H1 (cell line): ENCODE data around the gene RPL37A. TPM values are rescaled to one million over a fixed set of nuclear protein-coding genes. Genes with fewer than 3 reads are reported as not detected.

Experiments used
- CTCF ChIA-PET: fragments of 300-600 bp; sonication (Branson Sonifier 250); formaldehyde crosslinking; loops from one replicate; lab custom pipeline; 2021; ENCODE audit not compliant: partially characterized antibody; lab: Charles Lee
- POLR2A ChIA-PET: fragments of 300-600 bp; sonication (Branson Sonifier 250); formaldehyde crosslinking; loops from one replicate; lab custom pipeline; 2021; ENCODE audit warnings: inconsistent platforms; ENCODE audit not compliant: partially characterized antibody; lab: Charles Lee
- DNase-seq, 2 experiments: peaks; one replicate each; pipeline versions ENCODE4 v3.0.0 to v3.0.0-alpha.2; 2010 to 2022; ENCODE audit warnings: low spot score in 2 of 2, low read depth in 1 of 2, mixed read lengths in 1 of 2
- FAIRE-seq: peaks from 2 replicates; lab custom pipeline; 2011; peaks lifted over from hg19 to GRCh38; lab: Jason Lieb, UNC
- H2AFZ ChIP-seq: 2 replicates; pipeline ENCODE4 v1.8.1; 2012; ENCODE audit warnings: low read length, inconsistent platforms
- H2AK5ac ChIP-seq: 2 replicates; pipeline ENCODE4 v1.6.1; 2013; ENCODE audit warnings: low read depth, low read length
- H2BK120ac ChIP-seq: replicated peaks from 2 replicates; pipeline ENCODE3; 2013; ENCODE audit warnings: low read depth, low read length, inconsistent platforms
- H2BK12ac ChIP-seq: 2 replicates; pipeline ENCODE4 v1.6.1; 2013; ENCODE audit warnings: low read depth, low read length
- H2BK15ac ChIP-seq: 2 replicates; pipeline ENCODE4 v1.6.1; 2013; ENCODE audit warnings: low read length
- H2BK20ac ChIP-seq: 2 replicates; pipeline ENCODE4 v1.6.1; 2013; ENCODE audit warnings: low read length
- H2BK5ac ChIP-seq: 2 replicates; pipeline ENCODE4 v1.6.1; 2013; ENCODE audit warnings: low read depth, low read length
- H3K14ac ChIP-seq: 2 replicates; pipeline ENCODE4 v1.6.1; 2013; ENCODE audit warnings: inconsistent platforms; ENCODE audit not compliant: insufficient read length
- H3K18ac ChIP-seq: 2 replicates; pipeline ENCODE4 v1.6.1; 2013; ENCODE audit warnings: low read length; ENCODE audit errors: extremely low read depth
- H3K23ac ChIP-seq: 2 replicates; pipeline ENCODE4 v1.6.1; 2013; ENCODE audit warnings: inconsistent platforms; ENCODE audit not compliant: insufficient read length
- H3K23me2 ChIP-seq: 2 replicates; pipeline ENCODE4 v1.6.1; 2013; ENCODE audit warnings: low read depth, low read length
- H3K27ac ChIP-seq: 2 replicates; pipeline ENCODE4 v1.6.1; 2011; ENCODE audit warnings: low read depth, low read length, inconsistent platforms
- H3K27me3 ChIP-seq, 4 experiments: replicated peaks in 1 of 4; 1 replicate in 1 of 4; 2 replicates in 3 of 4; pipeline versions ENCODE4 v1.6.1 to v1.8.1; 2011 to 2013; ENCODE audit warnings: low read length in 3 of 4, mild to moderate bottlenecking in 3 of 4, inconsistent platforms in 2 of 4, mixed read lengths in 2 of 4, moderate library complexity in 1 of 4; ENCODE audit not compliant: control insufficient read depth in 3 of 4, insufficient read depth in 3 of 4; ENCODE audit errors: extremely low read depth in 1 of 4
- H3K36me3 ChIP-seq, 4 experiments: 2 replicates each; pipeline versions ENCODE4 v1.6.1 to v1.8.1; 2011 to 2013; ENCODE audit warnings: mild to moderate bottlenecking in 4 of 4, low read length in 3 of 4, moderate library complexity in 2 of 4, control low read depth in 1 of 4, inconsistent platforms in 1 of 4; ENCODE audit not compliant: insufficient read depth in 4 of 4, control insufficient read depth in 2 of 4
- H3K4ac ChIP-seq: replicated peaks from 2 replicates; pipeline ENCODE3; 2013; ENCODE audit warnings: low read length, low read depth, mixed read lengths, inconsistent platforms; ENCODE audit not compliant: insufficient read length
- H3K4me1 ChIP-seq, 4 experiments: replicated peaks in 1 of 4; 1 replicate in 1 of 4; 2 replicates in 3 of 4; pipeline versions ENCODE4 v1.6.1 to v1.8.1; 2011 to 2013; ENCODE audit warnings: low read length in 3 of 4, inconsistent platforms in 2 of 4, mixed read lengths in 1 of 4; ENCODE audit not compliant: insufficient read depth in 4 of 4, control insufficient read depth in 3 of 4
- H3K4me2 ChIP-seq, 2 experiments: 2 replicates each; pipeline versions ENCODE4 v1.6.1 to v1.8.1; 2011 to 2013; ENCODE audit warnings: low read depth in 2 of 2, low read length in 2 of 2, control low read depth in 1 of 2, inconsistent platforms in 1 of 2, mild to moderate bottlenecking in 1 of 2; ENCODE audit not compliant: insufficient read depth in 1 of 2
- H3K4me3 ChIP-seq, 4 experiments: fragments of 200-600, 300-600 bp in 1 of 4; sonication (generic), shearing (Covaris generic), sonication (Bioruptor Twin) in 1 of 4; 2 replicates each; pipeline versions ENCODE4 v1.5.1 to v1.8.1; 2011 to 2016; ENCODE audit warnings: low read length in 4 of 4, low read depth in 3 of 4, control low read depth in 2 of 4, inconsistent platforms in 2 of 4, mild to moderate bottlenecking in 2 of 4, mixed read lengths in 1 of 4, moderate library complexity in 1 of 4; ENCODE audit not compliant: insufficient read depth in 2 of 4; ENCODE audit errors: extremely low read depth in 1 of 4
- H3K56ac ChIP-seq: replicated peaks from 2 replicates; pipeline ENCODE3; 2013; ENCODE audit warnings: low read depth, mild to moderate bottlenecking, mixed read lengths, low read length, inconsistent platforms; ENCODE audit not compliant: insufficient read length
- H3K79me1 ChIP-seq: 2 replicates; pipeline ENCODE4 v1.6.1; 2013; ENCODE audit warnings: low read depth, low read length, control low read depth
- H3K79me2 ChIP-seq, 2 experiments: 2 replicates each; pipeline versions ENCODE4 v1.6.1 to v1.8.1; 2012 to 2013; ENCODE audit warnings: low read length in 2 of 2, mild to moderate bottlenecking in 2 of 2, inconsistent platforms in 1 of 2; ENCODE audit not compliant: insufficient read depth in 2 of 2, control insufficient read depth in 1 of 2
- H3K9ac ChIP-seq, 4 experiments: replicated peaks in 1 of 4; 1 replicate in 1 of 4; 2 replicates in 3 of 4; pipeline versions ENCODE4 v1.6.1 to v1.8.1; 2011 to 2013; ENCODE audit warnings: low read depth in 3 of 4, low read length in 3 of 4, control low read depth in 2 of 4, mild to moderate bottlenecking in 2 of 4, moderate library complexity in 2 of 4, inconsistent platforms in 1 of 4; ENCODE audit errors: extremely low read depth in 1 of 4
- H3K9me3 ChIP-seq, 2 experiments: 2 replicates each; pipeline versions ENCODE4 v1.6.1 to v1.8.1; 2012 to 2013; ENCODE audit warnings: mild to moderate bottlenecking in 2 of 2, moderate library complexity in 2 of 2, control low read depth in 1 of 2, inconsistent platforms in 1 of 2, low read depth in 1 of 2, low read length in 1 of 2, mixed read lengths in 1 of 2; ENCODE audit not compliant: insufficient read depth in 2 of 2
- H4K20me1 ChIP-seq, 2 experiments: replicated peaks in 1 of 2; 2 replicates each; pipeline versions ENCODE3 to v1.8.1; 2011 to 2013; ENCODE audit warnings: inconsistent platforms in 2 of 2, low read length in 2 of 2, mild to moderate bottlenecking in 1 of 2; ENCODE audit not compliant: insufficient read depth in 2 of 2, control insufficient read depth in 1 of 2
- H4K5ac ChIP-seq: 2 replicates; pipeline ENCODE4 v1.6.1; 2013; ENCODE audit warnings: low read length, low read depth, mixed read lengths, inconsistent platforms; ENCODE audit not compliant: insufficient read length
- H4K8ac ChIP-seq: 2 replicates; pipeline ENCODE4 v1.8.0; 2013; ENCODE audit warnings: mild to moderate bottlenecking, moderate library complexity, low read length, inconsistent platforms; ENCODE audit not compliant: insufficient read depth; ENCODE audit errors: extremely low read depth
- H4K91ac ChIP-seq: replicated peaks from 2 replicates; pipeline ENCODE3; 2013; ENCODE audit warnings: low read length, mixed read lengths, inconsistent platforms; ENCODE audit not compliant: insufficient read length
- BCL11A ChIP-seq, 2 experiments: IDR thresholded peaks; one replicate each; pipeline ENCODE4 v1.6.1; 2011; ENCODE audit warnings: low read depth in 2 of 2, low read length in 2 of 2, mild to moderate bottlenecking in 2 of 2
- EGR1 ChIP-seq: IDR thresholded peaks from 2 replicates; pipeline ENCODE4 v1.6.1; 2011; ENCODE audit warnings: low read depth, low read length, borderline replicate concordance
- GABPA ChIP-seq: IDR thresholded peaks from 2 replicates; pipeline ENCODE4 v1.6.1; 2011; ENCODE audit warnings: mild to moderate bottlenecking, low read length, moderate library complexity, borderline replicate concordance; ENCODE audit not compliant: insufficient read depth
- GTF2F1 ChIP-seq: IDR thresholded peaks from 2 replicates; pipeline ENCODE4 v1.6.1; 2012; ENCODE audit warnings: low read depth, low read length, improper control_type of control experiment, borderline replicate concordance
- HDAC2 ChIP-seq, 2 experiments: fragments of 300-600 bp in 1 of 2; sonication (generic) in 1 of 2; IDR thresholded peaks; 2 replicates each; pipeline ENCODE4 v1.6.1; 2011 to 2012; ENCODE audit warnings: low read depth in 2 of 2, low read length in 2 of 2, mild to moderate bottlenecking in 2 of 2, moderate library complexity in 2 of 2, borderline replicate concordance in 1 of 2, inconsistent platforms in 1 of 2
- KDM1A ChIP-seq: fragments of 200-600, 300-600 bp; sonication (generic); IDR thresholded peaks from 2 replicates; pipeline ENCODE4 v1.7.1; 2016; ENCODE audit warnings: mild to moderate bottlenecking, low read length, borderline replicate concordance
- NRF1 ChIP-seq: IDR thresholded peaks from 2 replicates; pipeline ENCODE4 v1.6.1; 2011; ENCODE audit warnings: mild to moderate bottlenecking, low read depth, low read length, improper control_type of control experiment
- RXRA ChIP-seq: IDR thresholded peaks from 2 replicates; pipeline ENCODE4 v1.6.1; 2011; ENCODE audit warnings: low read depth, mild to moderate bottlenecking, low read length, moderate library complexity; ENCODE audit not compliant: insufficient read depth
- SIX5 ChIP-seq: IDR thresholded peaks from 2 replicates; pipeline ENCODE4 v1.6.1; 2011; ENCODE audit warnings: mild to moderate bottlenecking, low read depth, low read length
- SP4 ChIP-seq: IDR thresholded peaks from 2 replicates; pipeline ENCODE4 v1.6.1; 2012; ENCODE audit warnings: low read length, inconsistent platforms
- SRF ChIP-seq: IDR thresholded peaks from 2 replicates; pipeline ENCODE4 v1.6.1; 2011; ENCODE audit warnings: mild to moderate bottlenecking, low read depth, low read length, moderate library complexity
- WGBS, 2 experiments: shearing (Covaris generic) in 1 of 2; methylation state at CpG; one replicate each; pipeline versions ENCODE4 v1.1.6 to v1.1.7; 2013 to 2015; ENCODE audit warnings: low lambda C conversion rate in 2 of 2, mixed read lengths in 2 of 2, inconsistent platforms in 1 of 2, low coverage in 1 of 2, missing lambda C conversion rate in 1 of 2; ENCODE audit not compliant: insufficient replicate concordance in 2 of 2, insufficient coverage in 1 of 2, insufficient read length in 1 of 2; ENCODE audit errors: extremely low coverage in 1 of 2, missing lambda C conversion rate in 1 of 2; 5-methylcytosine and 5-hydroxymethylcytosine counted together
- polyA plus RNA-seq, 7 experiments: library from polyadenylated mRNA; depleted of rRNA in 3 of 7; stranded (reverse) in 5 of 7; unstranded in 2 of 7; fragments of >200 nt in 5 of 7; fragments of 200-250 nt in 2 of 7; gene quantifications; 1 replicate in 5 of 7; 2 replicates in 1 of 7; 4 replicates in 1 of 7; pipeline versions ENCODE4 v1.2.1 to v1.2.3, GENCODE V29; 2011 to 2013; ENCODE audit warnings: missing spikeins in 2 of 7, mixed read lengths in 2 of 7
- total RNA-seq: library from RNA; stranded (reverse); fragmentation: NEBNext Ultra II Directional; extraction: Animal tissue kit (Norgen Biotek cat#: 25700); gene quantifications from 2 replicates; pipeline ENCODE4 v1.2.1, GENCODE V29; 2021

The RPL37A gene
- total and polyA plus RNA-seq, 2 of the 8 experiments (the other 6 are each of a cell fraction or from before 2014, with no cell fraction given): 1,737 to 3,180 TPM

GRCh38 chr2:216493334-216493685, 5.3 kb upstream of the RPL37A start:
- no peak overlapping the region for H3K9ac ChIP-seq

More at GRCh38 chr2:216493334-216493685, 5.3 kb upstream of the RPL37A start:
- Histone ChIP-seq H4K91ac (no peak overlapping the region), H3K18ac (no peak overlapping the region), H2BK120ac (no peak overlapping the region), H4K20me1 (no peaks in the 10 kb centered on the region), H3K27me3 (no peaks in the 10 kb centered on the region), H3K79me1 (no peaks in the 10 kb centered on the region), H3K4me1 (peaks cover 0 to 6% (median 1%) of the 10 kb centered on the region in 4 experiments; a peak in 3 of 7 replicates), H3K36me3 (no peaks in the 10 kb centered on the region), H2AFZ (no peak overlapping the region), H3K79me2 (0 out of 4 replicates have a peak, but pooled peaks cover 0 to 2% of the 10 kb centered on the region in 2 experiments), H3K27ac (no peak overlapping the region), H2BK20ac (no peak overlapping the region), H2BK12ac (no peak overlapping the region), H2AK5ac (no peak overlapping the region), H3K14ac (no peak overlapping the region), H3K4ac (no peak overlapping the region), H3K23me2 (peaks cover 4% of the 10 kb centered on the region), H3K4me3 (no peak overlapping the region), H3K56ac (no peak overlapping the region), H4K5ac (no peak overlapping the region), H3K9me3 (no peaks in the 10 kb centered on the region), H3K23ac (no peak overlapping the region), H2BK5ac (no peak overlapping the region), H4K8ac (no peak overlapping the region), H3K4me2 (no peak overlapping the region), H2BK15ac (no peak overlapping the region)
- ChIA-PET POLR2A (interaction anchor here (1.4 to 2.6 kb wide), 2 partner anchors 8 to 18 kb away, joined by 4 to 10 read pairs; no protein-coding TSS in a partner anchor), CTCF (interaction anchor here (0.7 to 1.4 kb wide), 5 partner anchors 18 to 271 kb away, joined by 3 to 6 read pairs (median 3); no protein-coding TSS in a partner anchor)
- FAIRE-seq (no peak), DNase-seq (no peak)
- 95% methylated on average over 1 of the region's 1 CpG; no CpG with 5 or more reads in 1 of the 2 experiments for WGBS, 2 experiments
- TF ChIP-seq BCL11A (IDR thresholded peaks at IDR 0.05; ENCODE audit: low read depth in 2 of 2, low read length in 2 of 2): no peak
- TF ChIP-seq SP4: no peak
- no peak for TF ChIP-seq KDM1A
- TF ChIP-seq SIX5: no peak
- TF ChIP-seq HDAC2 (IDR thresholded peaks at IDR 0.05; ENCODE audit: borderline replicate concordance in 1 of 2, low read depth in 2 of 2, low read length in 2 of 2): no peak
- no peak for TF ChIP-seq GABPA
- no peak for TF ChIP-seq RXRA
- no peak for TF ChIP-seq EGR1
- no peak for TF ChIP-seq SRF
- TF ChIP-seq GTF2F1: no peak
- no peak for TF ChIP-seq NRF1
